GM12891 (cell line): ENCODE measurements around the gene CASP2.

Experiments
- PAX5 ChIP-seq: IDR thresholded peaks from 2 replicates; pipeline ENCODE4 v1.6.1; 2011; ENCODE audit warnings: low read length, moderate library complexity, mild to moderate bottlenecking; ENCODE audit not compliant: insufficient read depth, severe bottlenecking
- POLR2A ChIP-seq: IDR thresholded peaks from 2 replicates; pipeline ENCODE4 v1.6.1; 2011; ENCODE audit warnings: low read depth, low read length, control low read depth
- POLR2AphosphoS5 ChIP-seq: IDR thresholded peaks from 2 replicates; pipeline ENCODE4 v1.6.1; 2011; ENCODE audit warnings: low read depth, low read length, control low read depth
- POU2F2 ChIP-seq: IDR thresholded peaks from 2 replicates; pipeline ENCODE4 v1.6.1; 2011; ENCODE audit warnings: low read depth, mild to moderate bottlenecking, control low read depth, low read length, moderate library complexity
- SPI1 ChIP-seq: IDR thresholded peaks from 2 replicates; pipeline ENCODE4 v1.6.1; 2011; ENCODE audit warnings: low read depth, low read length, control low read depth
- TAF1 ChIP-seq: IDR thresholded peaks from 2 replicates; pipeline ENCODE4 v1.6.1; 2011; ENCODE audit warnings: low read depth, low read length, control low read depth

- TF ChIP-seq POLR2A: no peak
- no peak for TF ChIP-seq TAF1
- no peak for TF ChIP-seq POLR2AphosphoS5
- no peak for TF ChIP-seq SPI1
- TF ChIP-seq POU2F2: no peak
- no peak for TF ChIP-seq PAX5
These were observed 4.8 kb upstream of the CASP2 start for GRCh38 chr7:143283381-143283780.
